Epithelial cell of esophagus (primary cell): ENCODE measurements around the gene GPR61.

Experiments used
- DNase-seq: peaks from one replicate; pipeline ENCODE4 v3.0.0; 2010; ENCODE audit warnings: low read depth
- H3K4me3 ChIP-seq: 2 replicates; pipeline ENCODE4 v1.5.1; 2011; ENCODE audit warnings: mild to moderate bottlenecking, low read length, control low read depth
- TF ChIP-seq, protein P1 (sequence below): IDR thresholded peaks from 2 replicates; pipeline ENCODE4 v1.5.1; 2011; ENCODE audit warnings: low read depth, mild to moderate bottlenecking, low read length, control low read depth, inconsistent platforms; ENCODE audit not compliant: insufficient read depth; ENCODE audit errors: missing control alignments

The GPR61 gene

DNA sequence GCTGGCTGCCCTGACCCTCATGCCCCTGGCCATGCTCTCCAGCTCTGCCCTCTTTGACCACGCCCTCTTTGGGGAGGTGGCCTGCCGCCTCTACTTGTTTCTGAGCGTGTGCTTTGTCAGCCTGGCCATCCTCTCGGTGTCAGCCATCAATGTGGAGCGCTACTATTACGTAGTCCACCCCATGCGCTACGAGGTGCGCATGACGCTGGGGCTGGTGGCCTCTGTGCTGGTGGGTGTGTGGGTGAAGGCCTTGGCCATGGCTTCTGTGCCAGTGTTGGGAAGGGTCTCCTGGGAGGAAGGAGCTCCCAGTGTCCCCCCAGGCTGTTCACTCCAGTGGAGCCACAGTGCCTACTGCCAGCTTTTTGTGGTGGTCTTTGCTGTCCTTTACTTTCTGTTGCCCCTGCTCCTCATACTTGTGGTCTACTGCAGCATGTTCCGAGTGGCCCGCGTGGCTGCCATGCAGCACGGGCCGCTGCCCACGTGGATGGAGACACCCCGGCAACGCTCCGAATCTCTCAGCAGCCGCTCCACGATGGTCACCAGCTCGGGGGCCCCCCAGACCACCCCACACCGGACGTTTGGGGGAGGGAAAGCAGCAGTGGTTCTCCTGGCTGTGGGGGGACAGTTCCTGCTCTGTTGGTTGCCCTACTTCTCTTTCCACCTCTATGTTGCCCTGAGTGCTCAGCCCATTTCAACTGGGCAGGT is 3.8 kb downstream of the GPR61 start:
- DNase-seq: no peak
- TF ChIP-seq, protein P1, sequence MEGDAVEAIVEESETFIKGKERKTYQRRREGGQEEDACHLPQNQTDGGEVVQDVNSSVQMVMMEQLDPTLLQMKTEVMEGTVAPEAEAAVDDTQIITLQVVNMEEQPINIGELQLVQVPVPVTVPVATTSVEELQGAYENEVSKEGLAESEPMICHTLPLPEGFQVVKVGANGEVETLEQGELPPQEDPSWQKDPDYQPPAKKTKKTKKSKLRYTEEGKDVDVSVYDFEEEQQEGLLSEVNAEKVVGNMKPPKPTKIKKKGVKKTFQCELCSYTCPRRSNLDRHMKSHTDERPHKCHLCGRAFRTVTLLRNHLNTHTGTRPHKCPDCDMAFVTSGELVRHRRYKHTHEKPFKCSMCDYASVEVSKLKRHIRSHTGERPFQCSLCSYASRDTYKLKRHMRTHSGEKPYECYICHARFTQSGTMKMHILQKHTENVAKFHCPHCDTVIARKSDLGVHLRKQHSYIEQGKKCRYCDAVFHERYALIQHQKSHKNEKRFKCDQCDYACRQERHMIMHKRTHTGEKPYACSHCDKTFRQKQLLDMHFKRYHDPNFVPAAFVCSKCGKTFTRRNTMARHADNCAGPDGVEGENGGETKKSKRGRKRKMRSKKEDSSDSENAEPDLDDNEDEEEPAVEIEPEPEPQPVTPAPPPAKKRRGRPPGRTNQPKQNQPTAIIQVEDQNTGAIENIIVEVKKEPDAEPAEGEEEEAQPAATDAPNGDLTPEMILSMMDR: no peak
- H3K4me3 ChIP-seq: no peak overlapping the region

GRCh38 chr1:109543988-109544735 is 4.5 kb downstream of the GPR61 start:
- TF ChIP-seq, protein P1: no peak
- no peak overlapping the region for H3K4me3 ChIP-seq
- no peak for DNase-seq

DNA sequence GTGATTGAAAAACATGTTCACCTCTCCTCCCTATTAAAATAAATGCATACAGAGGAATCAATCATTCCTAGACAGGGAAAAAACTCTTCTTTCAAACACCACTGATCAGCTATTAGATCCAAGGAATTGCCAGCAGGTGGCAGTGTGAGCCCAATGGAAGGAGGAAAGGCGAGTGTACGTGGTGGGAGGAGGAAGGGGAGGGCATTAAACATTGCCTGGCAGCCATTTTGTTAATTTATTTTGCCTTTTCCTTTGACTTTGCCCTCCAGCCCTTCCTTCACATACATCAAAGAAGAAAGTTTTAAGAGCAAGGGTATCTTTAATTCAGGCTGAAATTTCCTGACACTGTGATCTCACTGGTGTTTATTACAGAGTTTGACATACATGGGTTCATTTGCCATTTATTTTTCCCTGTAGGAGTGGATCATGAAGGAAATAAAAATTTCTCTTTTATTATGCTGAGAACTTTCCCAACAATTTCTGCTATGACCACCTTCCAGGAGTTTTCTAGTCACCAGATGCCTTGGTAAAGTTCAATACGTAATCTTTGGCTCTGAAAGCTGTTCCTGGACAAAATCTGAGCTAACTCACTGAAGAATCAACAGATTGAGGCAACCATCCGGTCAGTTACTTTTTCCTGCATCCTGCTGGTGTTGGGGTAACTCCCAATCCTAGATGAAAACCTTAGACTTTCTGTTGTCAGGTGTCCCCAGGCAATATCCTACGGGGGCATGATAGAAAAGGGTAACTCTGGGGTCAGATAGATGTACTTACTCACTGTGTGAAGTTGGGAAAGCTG is 6.8 kb downstream of the GPR61 start:
- TF ChIP-seq, protein P1: peak; percentile 90
- DNase-seq: peak; percentile 89
- peak overlapping the region; percentile 99 for H3K4me3 ChIP-seq

GRCh38 chr1:109547463-109548320 is 8.0 kb downstream of the GPR61 start:
- DNase-seq: peak; percentile 32
- TF ChIP-seq, protein P1: no peak
- H3K4me3 ChIP-seq: peak overlapping the region; percentile 99

DNA sequence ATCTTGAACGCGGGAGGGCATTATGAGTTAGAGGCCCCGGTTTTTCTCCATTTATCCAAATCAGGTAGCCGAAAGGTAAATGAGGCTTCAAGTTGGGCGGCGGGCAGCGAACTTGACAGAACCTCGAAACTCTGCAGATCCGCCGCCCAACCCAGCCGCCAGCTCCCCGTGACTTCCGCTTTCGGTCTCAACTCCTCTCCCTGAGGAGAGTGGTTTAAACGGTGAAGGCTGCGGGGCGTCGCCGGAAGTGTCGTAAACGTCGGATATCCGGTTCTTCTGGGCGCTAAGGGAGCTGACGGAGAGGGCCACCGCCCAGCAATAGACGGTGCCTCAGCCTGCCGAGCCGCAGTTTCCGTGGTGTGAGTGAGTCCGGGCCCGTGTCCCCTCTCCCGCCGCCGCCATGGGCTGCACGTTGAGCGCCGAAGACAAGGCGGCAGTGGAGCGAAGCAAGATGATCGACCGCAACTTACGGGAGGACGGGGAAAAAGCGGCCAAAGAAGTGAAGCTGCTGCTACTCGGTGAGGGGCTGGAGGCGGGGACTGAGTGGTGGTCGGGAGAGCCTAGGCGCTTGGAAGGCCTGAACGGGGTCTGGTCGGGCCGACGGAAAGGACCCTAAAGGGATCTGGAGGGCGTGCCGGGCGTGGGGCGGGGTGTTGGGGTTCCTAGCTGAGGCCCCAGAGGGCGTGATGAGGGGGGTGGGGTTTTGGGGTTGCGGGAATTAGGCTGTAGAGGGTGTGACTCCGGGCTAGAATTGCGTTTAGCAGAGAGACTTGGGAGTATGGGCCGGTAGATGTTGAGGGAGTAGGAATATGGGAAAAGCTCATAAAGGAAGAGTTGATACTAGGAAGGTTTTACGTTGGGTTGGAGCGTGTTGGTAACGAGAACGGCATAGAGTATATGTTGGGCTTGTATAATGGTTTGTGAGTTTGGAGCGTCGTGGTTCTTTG is 8.9 kb downstream of the GPR61 start, which contains the start of gene GNAI3:
GNAI3 (plus strand) TSS at position 295 of the 947 bp plus-strand sequence; CDS start at position 401, 106 bp downstream.
- peak; percentile 98 for DNase-seq
- TF ChIP-seq, protein P1: no peak
- peak within 1 kb of the TSS; percentile 99 for H3K4me3 ChIP-seq

DNA sequence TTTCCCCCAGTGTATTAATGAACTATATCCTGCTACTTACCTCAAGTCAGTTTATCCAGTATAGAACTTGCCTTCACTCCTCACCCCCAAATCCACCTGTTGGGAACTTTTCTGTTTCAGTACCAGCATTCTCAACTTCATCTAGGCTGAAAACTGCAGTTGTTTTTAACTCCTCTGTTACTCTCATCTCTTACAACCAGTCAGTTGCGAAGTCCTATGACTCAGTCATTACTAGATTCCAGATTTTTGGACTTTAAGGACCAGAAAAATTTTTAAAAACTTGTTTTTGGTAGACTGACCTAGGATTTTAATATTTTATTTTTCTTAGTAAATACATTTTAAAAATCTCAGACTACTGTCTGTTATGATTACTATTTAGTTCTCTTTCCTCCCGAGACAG is 16.9 kb downstream of the GPR61 start:
- DNase-seq: no peak
- TF ChIP-seq, protein P1: no peak
- H3K4me3 ChIP-seq: no peak overlapping the region
